DMS 273 (cell line): ENCODE measurements around the gene WNT11.
"Not testable (repeated sequence)": the region's sequence is repeated elsewhere in the genome, so short reads cannot be mapped to it uniquely, and the experiment has no call there.

Experiments
- DNase-seq: peaks from one replicate; lab custom pipeline; 2025; ENCODE audit not compliant: unreplicated experiment; lab: John Stamatoyannopoulos, UW

Gene WNT11

DNA sequence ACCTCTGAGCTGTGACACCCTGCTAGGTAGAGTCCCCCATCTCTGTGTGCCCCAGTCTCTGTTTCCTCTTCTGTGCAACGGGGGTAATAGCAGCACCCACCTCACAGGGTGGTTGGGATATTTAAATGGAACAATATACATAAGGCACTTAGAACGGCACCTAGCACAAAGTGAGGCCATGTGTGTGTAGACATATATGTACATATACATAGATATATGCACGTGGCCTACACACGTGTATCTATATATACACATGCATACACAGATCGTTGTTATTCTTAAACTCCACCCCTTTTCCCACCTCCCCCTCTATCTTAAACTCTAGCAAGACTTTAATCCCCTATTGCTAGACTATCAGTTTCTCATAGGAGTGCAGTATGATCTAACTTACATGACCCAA, 2.4 kb downstream of the WNT11 start:
- DNase-seq = no peak

DNA sequence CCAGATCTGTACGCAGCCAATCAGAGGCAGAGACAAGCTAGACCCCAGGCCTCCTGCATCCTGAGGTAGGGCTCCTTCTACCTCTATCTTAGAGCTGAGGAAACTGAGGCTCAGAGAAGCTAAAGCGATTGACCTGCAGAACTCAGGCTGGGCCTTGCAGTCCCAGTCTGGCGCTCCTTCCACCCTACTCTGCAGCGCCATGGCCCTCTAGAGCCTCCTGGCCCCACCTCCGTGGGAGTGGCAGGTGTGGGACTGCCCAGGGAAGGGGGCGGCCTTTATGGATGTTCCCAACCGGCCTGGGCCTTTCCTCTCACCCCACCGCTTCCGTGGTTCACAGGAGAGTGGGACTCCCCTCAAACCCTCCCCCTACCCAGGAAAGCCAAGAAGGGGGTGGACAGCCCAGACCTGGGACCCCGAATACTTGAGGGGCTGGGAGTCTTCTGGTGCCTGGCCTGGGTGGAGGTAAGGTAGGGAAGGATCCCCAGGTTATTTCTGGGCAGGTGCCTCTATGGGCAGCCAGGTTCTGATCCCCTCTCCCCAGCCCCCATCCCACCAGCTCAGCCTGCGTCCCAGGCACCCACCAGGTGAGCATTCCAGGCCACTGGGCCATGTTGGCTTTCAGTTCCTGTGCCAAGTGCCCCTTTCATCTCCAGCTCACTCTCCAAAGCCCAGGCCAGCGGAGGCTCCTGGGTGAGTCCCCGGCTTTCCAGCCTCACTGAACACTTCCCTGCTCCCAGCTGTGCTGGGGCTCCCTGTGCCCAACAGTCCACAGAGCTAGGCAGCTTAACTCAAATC, 3.0 kb downstream of the WNT11 start:
- DNase-seq = no peak

- no peak for DNase-seq
Observed at GRCh38 chr11:76201672-76202412, 4.5 kb downstream of the WNT11 start.

GRCh38 chr11:76201056-76201455, 5.2 kb downstream of the WNT11 start:
- DNase-seq = no peak

DNA sequence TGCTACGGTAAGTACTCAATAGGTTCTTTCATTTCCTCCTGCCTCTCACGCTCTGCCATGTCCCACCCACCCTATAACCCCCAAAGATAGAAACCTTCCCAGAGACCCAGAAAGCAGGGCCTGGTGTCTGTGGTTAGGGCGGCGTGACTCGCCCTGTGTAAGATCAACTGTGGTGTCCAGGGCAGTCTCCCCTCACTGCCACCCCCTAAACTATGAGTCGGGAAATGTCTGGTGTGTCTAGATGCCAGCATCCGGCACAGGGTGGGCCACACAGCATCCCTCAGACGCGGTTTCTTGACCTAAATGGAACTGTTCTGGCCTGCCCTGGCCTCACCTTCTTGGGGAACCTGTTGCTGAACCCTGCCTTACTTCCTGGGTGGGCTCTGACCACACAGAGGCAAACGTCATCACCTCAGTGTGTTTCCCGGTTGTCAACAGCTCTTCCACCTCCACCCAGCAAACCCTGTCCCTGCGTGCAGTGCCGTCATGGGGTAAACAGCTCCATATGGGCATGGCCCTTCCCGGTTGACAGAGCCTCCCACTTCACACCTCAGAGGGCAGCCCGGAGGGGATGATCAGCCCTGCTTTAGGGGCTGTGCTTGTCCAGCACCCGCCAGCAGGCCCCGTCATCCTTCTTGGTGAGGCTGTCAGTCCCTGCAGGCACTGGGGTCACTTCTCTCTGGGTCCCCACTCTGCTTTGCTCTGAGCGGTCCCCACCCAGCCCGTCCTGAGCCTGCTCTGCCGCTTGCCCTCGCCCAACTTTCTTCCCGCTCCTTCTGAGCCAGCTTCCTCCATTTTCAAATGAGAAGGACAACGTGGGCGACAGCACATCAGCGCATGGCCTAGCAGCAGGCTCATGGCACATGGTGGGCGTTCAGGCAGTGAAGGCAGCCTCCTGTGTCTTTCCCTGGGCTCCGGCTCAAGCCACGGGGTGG, 6.0 kb downstream of the WNT11 start:
- DNase-seq = no peak

DNA sequence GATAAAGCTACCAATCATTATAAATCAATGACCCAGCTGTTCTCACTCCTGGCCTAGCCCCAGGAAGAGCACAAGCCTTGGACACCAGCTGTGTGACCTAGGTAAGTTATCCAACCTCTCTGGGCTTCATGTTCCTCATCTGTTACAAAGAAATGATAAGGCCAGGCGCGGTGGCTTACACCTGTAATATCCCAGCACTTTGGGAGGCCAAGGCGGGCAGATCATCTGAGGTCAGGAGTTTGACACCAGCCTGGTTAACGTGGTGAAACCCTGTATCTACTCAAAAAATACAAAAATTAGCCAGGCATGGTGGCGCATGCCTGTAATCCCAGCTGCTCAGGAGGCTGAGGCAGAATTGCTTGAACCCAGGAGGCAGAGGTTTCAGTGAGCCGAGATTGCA, 7.6 kb downstream of the WNT11 start:
- DNase-seq = not testable (repeated sequence)

DNA sequence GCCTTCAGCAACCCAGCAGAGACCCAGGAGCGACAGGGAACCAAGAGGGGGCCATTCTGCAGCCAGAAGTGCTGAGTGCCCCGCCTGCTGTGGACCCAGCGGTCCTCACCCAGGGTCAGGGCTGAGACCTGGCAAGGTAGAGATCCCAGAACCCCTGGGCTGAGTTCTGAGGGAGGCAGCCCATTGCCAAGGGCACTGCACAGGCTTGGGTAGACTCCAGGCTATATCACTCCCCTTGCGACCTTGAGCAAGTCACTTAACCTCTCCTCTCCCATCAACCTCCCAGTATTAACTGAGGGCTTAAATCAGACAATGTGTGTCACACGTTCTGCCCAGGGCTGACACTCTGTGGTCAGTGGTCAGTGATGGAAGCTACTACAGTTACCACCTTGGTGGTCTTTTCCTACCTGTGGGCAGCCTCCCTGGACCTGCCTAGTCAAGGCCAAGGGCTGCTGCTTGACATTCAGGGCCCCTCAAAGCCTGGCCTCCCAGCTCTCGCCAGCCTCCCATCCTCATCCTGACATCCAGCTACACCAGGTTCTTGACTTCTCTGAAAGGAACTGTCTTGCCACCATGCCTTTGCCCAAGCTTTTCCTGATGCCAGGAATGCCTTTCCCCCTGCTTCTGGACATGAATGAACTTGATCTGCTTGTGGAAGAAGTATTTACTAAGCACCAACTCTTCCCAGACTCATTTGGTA, 8.2 kb downstream of the WNT11 start:
- no peak for DNase-seq

DNA sequence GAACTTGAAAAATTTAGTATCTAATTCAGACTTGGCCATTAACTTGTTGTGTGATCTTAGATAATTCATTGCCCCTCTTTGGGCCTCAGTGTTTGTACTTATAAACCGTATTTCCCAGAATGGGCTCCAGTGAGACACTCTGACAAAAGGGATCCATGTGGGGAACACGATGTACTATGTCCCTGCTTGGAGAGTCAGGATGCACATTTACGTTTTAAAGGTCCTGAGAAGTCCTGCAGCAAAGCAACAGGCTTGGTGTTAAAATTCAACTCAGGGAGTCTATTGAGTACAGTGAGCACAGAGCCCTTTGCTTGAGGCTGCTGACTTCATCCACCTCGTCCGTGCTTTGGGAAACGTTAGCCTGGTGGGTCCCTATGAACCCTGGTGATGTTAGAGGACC, 9.0 kb downstream of the WNT11 start:
- no peak for DNase-seq

GRCh38 chr11:76196849-76197248, 9.5 kb downstream of the WNT11 start:
- no peak for DNase-seq

DNA sequence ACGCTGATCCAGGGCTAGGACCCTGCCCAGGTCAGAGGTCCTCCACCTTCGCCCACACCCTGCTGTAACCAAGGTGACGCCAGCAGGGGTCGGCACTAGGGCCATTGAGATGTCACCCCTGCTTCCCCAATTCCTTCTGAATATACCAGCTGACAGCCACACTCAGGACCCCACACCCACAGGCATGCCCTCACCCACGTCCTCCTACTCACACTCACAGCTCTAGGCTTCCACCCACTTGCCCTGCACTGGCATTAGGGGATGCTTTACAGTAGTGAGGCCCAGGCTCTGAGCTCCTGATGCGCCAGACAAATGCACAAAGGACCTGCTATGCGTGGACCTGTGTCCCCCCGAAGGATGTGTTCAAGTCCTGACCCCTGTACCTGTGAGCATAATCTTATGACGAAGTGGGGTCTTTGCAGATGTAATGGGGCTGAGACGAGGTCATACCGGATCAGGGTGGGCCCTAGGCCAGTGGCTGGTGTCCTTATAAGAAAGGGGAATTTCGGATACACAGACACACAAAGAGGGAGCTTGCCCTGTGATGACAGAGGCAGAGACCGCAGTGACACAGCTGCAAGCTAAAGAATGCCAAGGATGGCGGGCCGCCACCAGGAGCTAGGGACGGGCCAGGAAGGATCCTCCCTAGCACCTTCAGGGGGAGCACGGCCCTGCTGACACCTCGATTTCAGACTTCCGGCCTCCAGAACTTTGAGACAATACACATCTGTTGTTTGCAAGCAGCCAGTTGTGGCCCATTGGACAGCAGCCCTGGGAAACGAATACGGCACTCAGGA, 11.2 kb downstream of the WNT11 start:
- no peak for DNase-seq

DNA sequence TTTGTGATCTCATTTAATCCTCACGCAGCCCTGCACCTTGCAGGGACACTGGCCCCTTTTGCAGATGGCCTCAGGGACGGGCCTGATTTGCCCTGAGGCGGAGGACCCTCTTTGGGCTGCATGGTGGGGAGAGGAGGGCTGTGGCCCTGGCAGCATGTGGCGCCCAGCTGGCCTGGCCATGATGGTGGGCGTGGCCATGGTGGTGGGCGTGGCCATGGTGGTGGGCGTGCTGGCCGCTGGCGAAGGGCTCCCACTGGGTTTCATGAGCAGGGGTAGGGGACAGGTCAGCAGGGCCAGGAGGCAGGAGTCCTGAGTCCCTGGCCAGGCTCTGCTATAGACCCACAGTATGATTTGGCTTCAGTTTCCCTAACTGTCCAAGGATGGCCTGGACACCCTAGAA, 13.1 kb downstream of the WNT11 start:
- DNase-seq = no peak

DNA sequence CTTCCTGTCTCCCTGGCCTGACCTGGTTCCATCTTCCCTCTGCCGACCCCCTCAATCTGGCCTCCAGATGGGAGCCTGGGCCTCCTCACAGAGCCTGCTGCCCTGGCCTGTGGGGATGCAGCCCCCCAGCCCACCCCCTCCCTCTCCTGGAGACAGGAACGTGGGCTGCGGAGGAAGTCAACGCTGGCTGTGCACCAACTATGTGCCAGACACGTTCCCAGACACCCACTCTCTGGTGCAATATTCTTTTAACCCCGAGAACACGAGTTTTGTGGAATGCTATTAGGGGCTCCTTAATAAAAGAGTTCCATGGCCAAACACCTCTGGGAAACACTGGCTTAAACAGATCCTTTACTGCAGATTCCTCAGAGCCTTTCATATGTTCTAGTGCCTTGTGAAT, 15.9 kb downstream of the WNT11 start:
- no peak for DNase-seq

- no peak for DNase-seq
Observed at GRCh38 chr11:76189682-76190081, 16.6 kb downstream of the WNT11 start.

GRCh38 chr11:76188873-76189272, 17.4 kb downstream of the WNT11 start:
- DNase-seq = peak; percentile 30

GRCh38 chr11:76186776-76187279, 19.5 kb downstream of the WNT11 start:
- peak; percentile 68 for DNase-seq

DNA sequence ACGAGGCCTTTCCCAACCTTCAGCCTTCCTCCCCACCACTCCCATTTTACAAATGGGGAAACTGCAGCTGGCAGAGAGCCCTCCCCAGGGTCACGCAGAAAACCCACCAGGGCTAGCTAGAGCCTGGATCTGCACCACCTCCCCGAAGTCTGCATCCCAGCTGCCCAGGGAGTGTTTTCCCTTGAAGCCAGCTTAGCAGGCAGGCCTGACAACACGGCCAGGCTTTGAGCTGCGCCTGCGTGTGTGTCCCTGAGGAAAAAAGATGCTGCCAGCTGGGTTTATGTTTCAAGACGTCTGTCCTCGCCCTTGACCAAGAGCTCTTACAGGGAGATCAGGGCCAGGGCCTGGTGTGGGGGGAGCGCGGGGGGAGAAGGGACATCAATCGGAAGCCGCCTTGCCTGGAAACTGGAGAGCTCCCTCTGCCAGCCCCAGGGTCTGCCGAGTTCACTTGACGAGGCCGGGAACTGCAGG, 20.3 kb downstream of the WNT11 start:
- DNase-seq = peak; percentile 51

GRCh38 chr11:76185511-76185910, 20.8 kb downstream of the WNT11 start:
- DNase-seq = no peak

GRCh38 chr11:76184551-76184993, 21.7 kb downstream of the WNT11 start:
- peak; percentile 62 for DNase-seq

- no peak for DNase-seq
Observed at GRCh38 chr11:76181371-76181770, 24.9 kb downstream of the WNT11 start.

DNA sequence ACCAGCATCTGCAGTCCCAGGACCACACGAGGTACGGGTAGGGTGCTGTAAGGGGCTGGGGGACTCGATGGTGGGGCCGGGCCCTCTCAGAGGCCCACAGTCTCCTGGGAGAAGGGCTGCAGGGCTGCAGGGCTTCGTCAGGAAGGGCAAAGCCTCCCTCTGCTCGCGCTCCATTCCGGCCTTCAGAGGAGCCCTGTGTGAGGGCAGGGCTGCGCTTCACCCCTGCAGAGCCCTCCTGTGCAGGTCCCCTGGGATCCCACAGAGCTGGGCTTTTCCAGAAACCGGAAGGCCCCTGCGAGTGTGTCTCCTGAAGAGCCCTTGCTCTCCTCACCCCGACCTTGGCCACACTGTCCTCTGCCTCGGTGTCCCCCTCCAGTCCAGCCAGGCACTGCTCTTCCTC, 27.2 kb downstream of the WNT11 start:
- no peak for DNase-seq
